Choroid plexus epithelial cell (primary cell): ENCODE results near the gene FAM181A.

Experiments used
- DNase-seq: peaks from one replicate; pipeline ENCODE4 v3.0.0-alpha.2; 2010; ENCODE audit warnings: low read depth
- H3K4me3 ChIP-seq: 2 replicates; pipeline ENCODE4 v1.5.1; 2011; ENCODE audit warnings: low read depth, mild to moderate bottlenecking, control low read depth, low read length, moderate library complexity
- CTCF ChIP-seq: conservative IDR thresholded peaks from 2 replicates; pipeline ENCODE4 v1.5.1; 2011; ENCODE audit warnings: low read depth, mild to moderate bottlenecking, control low read depth, inconsistent platforms, low read length, moderate library complexity

FAM181A gene

GRCh38 chr14:93888995-93889394, 38.1 kb upstream of the FAM181A start:
- TF ChIP-seq CTCF = no peak
- DNase-seq = no peak
- no peak overlapping the region for H3K4me3 ChIP-seq

- no peak for TF ChIP-seq CTCF
- H3K4me3 ChIP-seq = no peak overlapping the region
- DNase-seq = no peak
These were observed 37.2 kb upstream of the FAM181A start for GRCh38 chr14:93889739-93890483.

- no peak overlapping the region for H3K4me3 ChIP-seq
- no peak for TF ChIP-seq CTCF
- DNase-seq = no peak
These were observed 35.2 kb upstream of the FAM181A start for GRCh38 chr14:93891756-93892504.

DNA sequence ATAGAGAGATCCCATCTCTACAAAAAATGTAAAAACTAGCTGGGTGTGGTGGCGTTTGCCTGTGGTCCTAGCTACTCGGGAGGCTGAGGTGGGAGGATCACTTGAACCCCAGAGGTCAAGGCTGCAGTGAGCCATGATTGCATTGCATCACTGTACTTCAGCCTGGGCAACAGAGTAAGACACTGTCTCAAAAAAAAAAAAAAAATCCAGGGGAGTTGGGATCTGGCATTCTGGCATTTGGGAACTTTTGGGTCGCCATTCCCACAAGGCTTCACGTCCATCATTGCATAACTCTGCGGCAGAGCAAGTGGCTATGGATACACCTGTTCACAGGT, 34.7 kb upstream of the FAM181A start:
- no peak for DNase-seq
- no peak for TF ChIP-seq CTCF
- H3K4me3 ChIP-seq = no peak overlapping the region

GRCh38 chr14:93892923-93893558, 34.1 kb upstream of the FAM181A start:
- DNase-seq = peak; percentile 71
- H3K4me3 ChIP-seq = no peak overlapping the region
- peak; percentile 97 for TF ChIP-seq CTCF

DNA sequence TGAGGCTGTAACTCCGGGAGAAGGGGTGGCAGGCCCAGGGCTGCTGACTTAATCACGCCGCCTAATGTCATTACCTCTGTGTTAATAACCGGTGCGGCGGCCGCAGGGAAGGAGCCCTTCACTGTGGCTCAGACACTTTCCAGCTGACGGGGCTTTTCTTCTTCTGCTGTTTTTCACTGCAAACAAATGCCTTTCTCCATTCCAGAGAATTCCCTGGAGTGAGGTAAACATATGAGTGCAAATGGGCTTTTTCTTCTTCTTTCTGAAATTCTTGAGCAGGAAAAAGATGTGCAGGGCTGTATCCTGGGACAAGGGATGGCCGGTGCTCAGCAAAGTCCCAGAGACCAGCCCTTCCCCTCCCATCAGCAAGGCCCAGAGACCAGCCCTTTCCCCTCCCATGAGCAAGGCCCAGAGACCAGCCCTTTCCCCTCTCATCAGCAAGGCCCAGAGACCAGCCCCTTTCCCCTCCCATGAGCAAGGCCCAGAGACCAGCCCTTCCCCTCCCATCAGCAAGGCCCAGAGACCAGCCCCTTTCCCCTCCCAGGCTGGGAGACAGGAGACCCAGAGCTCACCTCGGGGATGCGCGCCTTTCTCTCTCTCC, 33.4 kb upstream of the FAM181A start:
- no peak overlapping the region for H3K4me3 ChIP-seq
- TF ChIP-seq CTCF = no peak
- no peak for DNase-seq
